ENCODE data around the gene DMC1.
"Not testable (repeated sequence)": the region's sequence is repeated elsewhere in the genome, so short reads cannot be mapped to it uniquely, and the experiment has no call there.

The DMC1 gene, protein sequence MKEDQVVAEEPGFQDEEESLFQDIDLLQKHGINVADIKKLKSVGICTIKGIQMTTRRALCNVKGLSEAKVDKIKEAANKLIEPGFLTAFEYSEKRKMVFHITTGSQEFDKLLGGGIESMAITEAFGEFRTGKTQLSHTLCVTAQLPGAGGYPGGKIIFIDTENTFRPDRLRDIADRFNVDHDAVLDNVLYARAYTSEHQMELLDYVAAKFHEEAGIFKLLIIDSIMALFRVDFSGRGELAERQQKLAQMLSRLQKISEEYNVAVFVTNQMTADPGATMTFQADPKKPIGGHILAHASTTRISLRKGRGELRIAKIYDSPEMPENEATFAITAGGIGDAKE

DNA sequence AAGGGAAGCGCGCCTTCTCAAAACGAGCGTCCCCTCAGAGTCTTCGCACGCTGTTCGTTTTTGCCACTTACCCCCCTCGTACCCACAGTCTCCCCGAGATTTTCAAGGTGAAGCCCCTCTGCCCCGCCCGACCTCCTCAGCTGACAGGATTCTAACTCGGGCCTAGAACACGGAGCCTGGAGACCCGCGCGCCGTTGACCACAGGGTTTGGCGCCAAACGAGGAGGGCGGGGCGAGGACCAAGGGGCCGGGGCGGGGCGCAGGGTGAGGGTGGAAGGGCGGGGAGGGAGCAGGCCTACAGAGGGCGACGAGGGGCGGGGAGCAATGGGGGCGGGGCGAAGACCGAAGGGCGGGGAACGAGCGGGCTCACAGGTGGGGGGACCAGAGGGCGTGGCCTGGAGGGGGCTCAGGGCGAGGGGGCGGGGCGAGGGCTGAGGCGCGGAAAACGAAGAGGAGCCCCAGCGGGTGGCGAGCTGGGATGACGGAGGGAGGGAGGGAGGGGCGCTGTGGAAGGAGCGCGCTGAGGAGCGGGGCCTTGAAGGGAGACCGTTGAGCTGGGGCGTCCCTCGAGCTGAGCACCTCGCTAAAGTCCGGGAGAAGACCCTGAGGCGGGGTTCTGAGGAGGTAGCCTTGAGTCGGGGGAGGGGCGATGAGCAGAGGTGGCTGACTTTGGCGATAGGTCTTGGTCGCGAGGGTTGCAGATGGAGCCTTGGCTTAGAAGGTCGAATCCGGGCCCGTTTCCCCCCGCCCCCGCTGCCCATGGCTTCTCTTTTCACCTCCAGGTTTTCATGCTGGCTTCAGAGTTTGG, at the start of gene DMC1:
DMC1 (minus strand) TSS at position 212 of the 807 bp plus-strand sequence. CDS start 1,927 bp downstream, outside the sequence.
- peak; percentile 68 for DNase-seq

DNA sequence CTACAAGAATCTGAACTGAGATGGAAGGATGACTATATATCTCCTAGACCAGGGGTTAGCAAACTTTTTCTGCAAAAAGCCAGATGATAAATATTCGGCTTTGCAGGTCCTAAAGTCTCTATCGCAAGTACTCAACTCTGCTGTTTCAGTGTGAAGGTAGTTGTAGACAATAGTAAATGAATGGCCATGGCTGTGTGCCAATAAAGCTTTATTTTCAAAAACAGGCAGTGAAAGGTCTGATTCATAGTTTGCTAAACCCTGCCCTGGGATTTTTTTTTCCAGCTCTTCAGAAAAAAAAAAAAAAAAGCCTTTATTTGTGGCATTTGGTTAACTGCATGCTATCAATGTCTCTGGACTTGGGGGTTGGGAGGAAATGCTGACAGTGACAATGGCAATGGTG, 48.7 kb upstream of the DMC1 start:
- no peak for DNase-seq

DNA sequence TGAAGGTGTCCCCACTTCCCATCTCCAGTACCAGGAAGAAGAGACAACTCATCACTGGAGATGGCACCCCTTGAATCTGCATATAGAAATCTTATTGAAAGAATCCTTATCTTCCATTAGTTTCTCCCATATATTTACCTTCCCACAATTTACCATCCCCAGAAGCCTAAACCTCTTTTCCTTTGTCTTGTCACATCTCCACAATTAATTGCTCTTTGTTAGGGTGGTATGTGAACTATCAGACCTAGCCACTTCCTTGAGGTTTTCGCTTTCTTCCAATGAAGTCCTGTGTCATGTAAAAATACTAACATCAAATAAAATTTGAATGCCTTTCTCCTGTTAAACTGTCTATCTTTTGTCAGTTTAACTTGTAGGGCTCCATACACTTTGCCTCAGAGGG, 48.3 kb upstream of the DMC1 start:
- no peak for DNase-seq

DNA sequence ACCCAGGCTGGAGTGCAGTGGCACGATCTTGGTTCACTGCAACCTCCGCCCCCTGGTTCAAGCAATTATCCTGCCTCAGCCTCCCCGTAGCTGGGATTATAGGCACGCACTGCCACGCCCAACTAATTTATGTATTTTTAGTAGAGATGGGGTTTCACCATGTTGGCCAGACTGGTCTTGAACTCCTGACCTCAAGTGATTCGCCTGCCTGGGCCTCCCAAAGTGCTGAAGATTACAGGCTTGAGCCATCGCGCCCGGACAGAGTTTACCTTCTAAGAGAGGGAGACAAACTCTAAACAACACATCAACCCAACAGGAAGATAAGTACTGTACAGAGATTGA, 45.1 kb upstream of the DMC1 start:
- DNase-seq = not testable (repeated sequence)

DNA sequence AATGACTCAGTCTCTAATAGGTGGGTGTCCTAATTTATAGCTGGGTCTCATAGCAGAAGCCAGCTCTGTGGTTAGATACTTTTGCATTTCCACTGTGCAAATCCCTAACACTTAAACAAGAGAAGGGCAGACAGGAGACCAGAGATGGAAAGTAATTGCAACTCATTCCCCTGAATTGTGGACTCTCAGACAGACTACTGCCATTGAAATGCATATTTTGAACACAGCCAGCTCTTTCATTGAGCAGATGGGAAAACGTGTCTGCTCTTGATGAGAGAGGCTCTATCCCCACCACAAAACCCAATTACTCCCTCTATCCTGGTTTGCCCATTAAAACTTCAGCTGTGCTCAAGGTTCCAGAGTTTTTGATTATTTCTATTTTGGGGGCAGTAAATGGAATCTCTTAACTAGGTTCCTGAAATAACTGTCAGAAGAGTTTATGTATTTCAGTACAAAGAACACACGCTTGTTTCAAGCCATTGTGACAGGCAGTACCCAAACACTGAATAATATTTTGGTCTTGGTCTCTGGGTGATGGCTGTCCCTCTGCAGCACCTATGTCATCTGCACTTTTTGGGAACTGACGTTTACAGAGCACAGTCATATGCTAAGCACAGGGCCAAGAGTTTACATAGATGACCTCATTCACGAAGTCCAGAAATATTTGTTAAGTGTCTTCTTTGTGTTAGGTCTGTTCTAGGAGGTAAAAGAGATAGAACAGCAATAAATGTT, 44.5 kb upstream of the DMC1 start:
- DNase-seq = no peak

DNA sequence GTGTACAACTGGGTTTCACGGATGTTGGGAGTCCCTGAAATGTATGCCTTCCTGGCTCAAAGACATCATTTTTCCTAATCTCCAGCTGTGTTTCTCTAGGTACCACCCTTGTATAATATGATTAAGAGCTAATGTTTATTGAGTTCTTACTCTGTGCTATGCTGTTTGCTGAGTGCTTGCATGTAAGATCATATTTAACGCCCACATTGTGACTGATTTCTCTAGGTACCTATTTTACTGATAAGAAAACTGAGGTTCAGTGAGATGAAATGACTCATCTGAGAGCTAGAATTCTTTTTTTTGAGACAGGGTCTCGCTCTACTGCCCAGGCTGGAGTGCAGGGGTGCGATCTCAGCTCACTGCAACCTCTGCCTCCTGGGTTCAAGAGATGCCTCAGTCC, 43.6 kb upstream of the DMC1 start:
- no peak for DNase-seq

DNA sequence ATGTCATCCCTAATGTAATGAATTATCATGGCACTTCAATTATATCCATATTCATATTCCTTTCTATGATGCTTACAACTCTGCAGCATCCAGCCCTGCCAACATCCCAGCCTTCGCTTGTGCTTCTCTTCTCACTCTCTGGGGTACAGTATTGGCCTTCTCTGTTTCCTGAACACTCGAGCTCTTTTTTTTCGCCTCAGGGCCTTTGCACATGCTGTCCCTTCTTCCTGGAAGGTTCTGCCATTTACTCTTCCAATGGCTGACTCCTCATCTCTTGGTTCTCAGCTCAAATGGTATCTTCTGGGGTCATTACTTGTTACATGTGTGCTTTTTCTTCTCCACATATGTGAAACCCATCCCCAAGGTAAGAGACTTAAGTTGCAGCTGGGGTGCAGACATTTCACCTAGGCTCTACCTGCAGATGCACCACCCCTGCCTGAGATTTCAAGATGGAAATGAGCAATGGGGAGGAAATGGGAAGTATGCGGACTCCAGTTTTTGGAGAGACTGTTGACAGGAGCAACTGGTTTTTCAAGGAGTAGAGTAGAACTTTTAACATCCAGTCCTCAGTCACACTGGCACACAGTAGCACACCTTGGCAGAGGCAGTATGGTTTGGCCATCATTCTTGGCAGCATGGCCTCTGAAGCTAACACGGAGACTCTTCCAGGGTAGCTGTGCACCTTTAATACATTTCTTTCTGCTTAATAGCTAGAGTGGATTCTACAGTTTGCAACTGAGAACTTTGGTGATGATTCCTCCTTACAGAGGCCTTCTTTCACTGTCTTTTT, 42.4 kb upstream of the DMC1 start:
- no peak for DNase-seq

DNA sequence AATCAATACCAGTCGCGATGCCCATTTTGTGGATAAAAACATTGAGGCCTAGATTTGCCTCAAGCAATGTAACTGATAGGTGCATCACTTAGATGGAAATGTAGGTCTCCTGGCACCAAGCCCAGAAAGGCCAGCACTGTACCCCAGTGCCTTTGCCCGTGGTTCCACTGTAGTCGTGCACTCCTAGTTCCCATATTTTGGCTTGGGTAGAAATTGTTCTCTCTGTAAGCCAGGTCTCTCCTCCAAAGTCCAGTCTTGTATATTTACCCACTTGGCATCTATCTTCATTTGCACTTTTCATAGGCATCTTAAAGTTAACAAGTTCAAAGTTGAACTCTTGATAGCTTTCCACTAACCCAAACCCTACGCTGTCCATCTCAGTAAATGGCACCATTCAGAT, 41.6 kb upstream of the DMC1 start:
- DNase-seq = no peak

DNA sequence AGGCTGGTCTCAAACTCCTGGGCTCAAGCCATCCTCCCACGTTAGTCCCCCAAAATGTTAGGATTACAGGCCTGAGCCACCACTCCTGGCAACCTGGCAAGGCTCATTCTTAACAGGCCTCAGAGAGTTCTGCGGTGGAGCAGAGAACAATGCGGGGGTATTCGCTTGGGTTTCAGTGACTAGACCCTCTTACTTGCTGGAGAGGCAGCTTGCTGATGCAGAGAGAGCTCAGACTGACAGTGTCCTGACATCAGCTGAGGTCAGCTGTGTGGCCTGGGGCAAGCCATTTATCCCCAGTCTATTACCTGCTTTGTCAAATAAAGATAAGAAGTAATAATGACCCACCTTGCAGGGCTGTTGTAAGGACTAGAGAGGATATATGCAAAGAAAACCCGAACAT, 40.3 kb upstream of the DMC1 start:
- no peak for DNase-seq

DNA sequence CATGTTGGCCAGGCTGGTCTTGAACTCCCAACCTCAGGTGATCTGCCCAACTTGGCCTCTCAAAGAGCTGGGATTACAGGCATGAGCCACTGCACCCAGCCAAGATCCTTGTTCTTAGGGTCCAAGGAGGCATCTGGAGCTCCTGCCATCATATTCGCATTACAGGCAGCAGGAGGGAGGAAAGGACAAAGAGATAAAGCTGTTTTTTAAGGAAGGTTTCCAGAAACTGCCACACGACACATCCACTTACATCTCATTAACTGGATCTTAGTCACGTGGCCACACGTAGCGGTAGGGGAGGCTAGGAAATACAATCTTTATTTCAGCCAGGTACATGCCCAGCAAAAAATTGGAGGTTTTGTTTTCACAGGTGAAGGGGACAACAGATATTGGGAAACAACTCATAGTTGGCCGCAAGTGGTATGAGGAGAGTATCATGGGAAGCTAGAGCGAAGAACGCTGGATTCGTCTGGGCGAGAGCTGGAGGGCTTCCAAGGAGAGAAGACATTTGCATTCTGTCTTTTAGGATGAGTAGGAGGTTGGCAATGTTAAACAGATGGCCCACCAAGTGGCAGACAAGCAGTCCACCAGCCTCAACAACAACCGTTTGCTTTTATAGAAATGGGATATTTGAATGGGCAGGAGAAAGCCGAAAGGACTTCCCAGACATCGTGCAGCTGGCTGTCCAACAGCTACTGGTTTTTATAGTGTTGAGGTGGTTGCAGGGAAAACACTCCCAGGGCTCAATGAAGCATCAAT, 39.2 kb upstream of the DMC1 start:
- no peak for DNase-seq

DNA sequence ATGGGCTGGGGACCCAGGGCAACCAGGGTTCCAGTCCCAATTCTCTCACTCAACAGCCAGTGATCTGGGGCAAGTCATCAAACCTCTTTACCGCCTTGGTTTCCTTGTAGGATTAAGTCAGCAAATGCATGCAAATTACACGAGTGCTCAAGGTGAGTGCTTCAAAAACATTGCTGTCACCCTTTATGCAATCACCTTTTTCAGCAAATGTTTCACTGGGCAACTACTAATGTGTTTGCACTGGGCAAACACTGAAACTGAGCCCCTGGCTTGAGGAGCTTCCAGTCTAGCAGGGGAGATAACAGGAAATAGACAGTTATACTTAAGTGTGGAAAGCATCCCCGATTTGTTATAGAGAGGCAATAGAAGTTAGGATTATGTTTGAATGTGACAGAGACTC, 37.7 kb upstream of the DMC1 start:
- DNase-seq = no peak

DNA sequence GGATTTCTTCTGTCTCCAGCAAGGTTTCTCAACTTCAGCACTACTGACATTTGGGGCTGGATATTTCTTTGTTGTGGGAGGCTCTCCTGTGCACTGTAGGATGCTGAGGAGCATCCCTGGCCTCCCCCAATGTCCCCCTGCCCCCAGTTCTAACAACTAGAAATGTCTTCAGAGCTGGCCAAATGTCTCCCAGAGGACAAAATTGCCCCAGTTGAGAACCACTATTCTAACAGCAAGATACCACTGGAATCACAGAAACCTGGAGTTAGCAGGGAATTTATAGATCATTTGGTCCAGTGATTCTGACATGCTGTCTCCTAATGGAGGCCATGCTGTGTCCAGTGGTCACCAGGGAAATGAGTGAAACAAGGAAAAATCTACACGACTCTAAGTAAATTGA, 32.2 kb upstream of the DMC1 start:
- DNase-seq = no peak

DNA sequence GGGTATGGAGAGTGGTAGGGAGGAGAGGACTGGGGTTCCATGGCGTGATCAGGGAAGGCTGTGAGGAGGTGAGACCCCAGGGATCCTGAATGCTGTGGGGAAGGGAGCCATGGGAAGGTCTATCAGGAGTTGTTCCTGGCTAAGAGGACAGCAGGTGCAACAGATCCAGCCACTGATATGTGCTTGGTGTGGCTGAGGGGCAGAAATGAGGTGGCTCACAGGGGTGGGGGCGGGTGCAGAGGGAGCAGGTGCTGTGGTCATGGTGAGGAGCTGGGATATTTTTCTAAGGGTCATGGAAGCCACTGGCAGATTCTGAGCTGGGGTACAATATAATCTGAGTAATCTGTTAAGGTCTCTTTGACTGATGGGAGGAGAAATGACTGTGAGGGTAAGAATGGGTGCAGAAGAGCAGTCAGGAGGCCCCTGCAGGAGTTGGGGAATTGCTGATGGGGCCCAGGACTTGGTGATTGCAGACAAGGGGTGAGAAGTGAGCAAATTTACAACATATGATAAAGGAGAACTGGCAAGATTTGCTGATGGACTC, 31.3 kb upstream of the DMC1 start:
- no peak for DNase-seq

DNA sequence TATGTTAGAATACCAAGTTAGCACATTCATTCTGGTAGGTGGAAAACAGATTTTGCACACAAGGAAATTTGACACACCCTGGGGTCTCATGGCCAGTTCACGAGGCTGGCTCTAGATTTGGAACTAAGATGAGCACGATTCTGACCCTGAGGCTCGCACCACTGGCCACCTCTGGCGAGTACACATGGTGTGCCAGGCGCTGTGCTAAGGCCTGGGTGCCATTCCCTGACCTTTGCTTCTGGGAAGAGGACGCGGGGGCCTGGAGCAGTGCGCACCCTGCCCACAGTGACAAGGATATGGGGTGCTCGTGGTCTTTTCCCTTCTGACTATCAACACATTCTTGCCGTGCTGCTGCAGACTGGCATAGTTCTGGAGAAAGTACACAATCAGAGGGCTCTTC, 29.5 kb upstream of the DMC1 start:
- no peak for DNase-seq

DNA sequence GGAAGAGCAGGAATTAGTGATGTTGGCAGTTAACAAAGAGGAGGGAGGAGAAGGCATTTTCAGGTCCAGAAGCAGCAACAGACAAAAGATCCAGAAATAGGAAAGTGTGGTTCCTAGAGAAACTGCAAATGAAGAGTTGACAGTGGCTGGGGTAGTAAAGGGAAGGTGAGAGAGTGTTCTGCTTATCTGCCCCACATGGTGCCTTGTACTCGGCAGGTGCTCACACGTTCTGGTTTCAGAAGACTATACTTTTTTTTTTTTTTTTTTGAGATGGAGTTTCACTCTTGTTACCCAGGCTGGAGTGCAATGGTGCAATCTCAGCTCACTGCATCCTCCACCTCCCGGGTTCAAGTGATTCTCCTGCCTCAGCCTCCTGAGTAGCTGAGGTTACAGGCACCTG, 12.9 kb upstream of the DMC1 start:
- not testable (repeated sequence) for DNase-seq

DNA sequence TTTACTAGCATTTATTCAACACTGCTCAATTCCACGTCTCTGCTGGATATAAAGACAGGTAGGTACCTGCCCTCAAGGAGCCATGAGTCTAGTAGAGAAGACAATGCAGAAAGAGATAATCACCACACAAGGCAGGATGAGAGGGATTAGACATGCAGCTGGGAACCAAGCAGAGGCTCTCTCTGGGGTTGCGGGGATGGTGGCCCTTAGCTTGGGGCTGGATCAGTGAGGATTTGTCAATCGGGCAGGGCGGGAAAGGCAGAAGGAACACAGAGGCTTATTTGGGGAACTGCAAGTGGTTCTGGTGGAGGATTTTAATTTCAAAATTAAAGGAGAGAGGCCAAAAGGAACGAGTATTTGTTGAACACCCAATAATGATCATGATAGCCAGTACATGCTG, 8.5 kb upstream of the DMC1 start:
- DNase-seq = no peak

DNA sequence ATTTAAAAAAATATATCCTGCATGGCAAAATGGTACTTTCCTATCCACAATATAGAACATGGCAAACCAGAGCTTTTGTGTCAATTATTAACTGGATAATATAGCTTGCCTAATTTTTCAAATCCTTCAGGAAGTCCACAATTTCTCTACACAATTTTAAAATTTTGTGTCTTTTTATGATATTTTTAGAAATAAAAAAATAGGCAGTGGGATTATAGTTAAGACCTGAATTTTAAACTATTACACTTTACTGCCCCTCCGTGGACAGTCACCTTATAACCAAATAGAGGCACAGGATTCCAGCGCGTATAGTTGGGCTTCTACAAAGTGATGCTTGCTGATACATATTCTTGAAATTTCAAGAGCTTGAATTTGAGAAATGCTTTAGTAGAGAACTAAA, 2.1 kb upstream of the DMC1 start:
- DNase-seq = no peak

DNA sequence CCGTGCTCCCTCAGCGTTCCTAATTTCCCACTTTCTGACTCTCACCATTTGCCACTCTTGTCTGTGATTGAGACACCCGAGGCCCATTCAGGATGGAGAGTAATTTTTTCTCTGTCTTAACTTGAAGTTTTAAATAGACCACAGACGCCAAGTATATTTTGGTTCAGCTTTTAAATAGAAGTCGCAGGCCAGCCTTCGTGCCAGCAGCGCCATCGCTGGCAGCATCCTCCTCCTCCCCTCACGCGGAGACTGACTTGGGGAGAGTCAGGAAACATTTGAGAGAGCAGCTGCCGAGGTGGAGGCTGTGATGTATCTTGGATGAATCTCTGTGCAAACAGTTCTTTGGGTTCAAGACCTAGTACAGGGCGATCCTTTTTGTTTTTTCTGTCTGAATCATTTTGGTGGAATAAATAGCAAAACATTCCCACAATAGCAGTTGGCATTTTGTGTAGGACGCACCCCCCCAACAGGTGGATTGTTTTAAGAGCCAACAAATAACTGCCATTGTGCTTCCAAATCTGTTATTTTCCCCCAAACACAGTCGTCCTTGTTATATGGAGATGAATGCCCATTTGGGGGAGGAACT, 889 bp upstream of the DMC1 start:
- DNase-seq = no peak

DNA sequence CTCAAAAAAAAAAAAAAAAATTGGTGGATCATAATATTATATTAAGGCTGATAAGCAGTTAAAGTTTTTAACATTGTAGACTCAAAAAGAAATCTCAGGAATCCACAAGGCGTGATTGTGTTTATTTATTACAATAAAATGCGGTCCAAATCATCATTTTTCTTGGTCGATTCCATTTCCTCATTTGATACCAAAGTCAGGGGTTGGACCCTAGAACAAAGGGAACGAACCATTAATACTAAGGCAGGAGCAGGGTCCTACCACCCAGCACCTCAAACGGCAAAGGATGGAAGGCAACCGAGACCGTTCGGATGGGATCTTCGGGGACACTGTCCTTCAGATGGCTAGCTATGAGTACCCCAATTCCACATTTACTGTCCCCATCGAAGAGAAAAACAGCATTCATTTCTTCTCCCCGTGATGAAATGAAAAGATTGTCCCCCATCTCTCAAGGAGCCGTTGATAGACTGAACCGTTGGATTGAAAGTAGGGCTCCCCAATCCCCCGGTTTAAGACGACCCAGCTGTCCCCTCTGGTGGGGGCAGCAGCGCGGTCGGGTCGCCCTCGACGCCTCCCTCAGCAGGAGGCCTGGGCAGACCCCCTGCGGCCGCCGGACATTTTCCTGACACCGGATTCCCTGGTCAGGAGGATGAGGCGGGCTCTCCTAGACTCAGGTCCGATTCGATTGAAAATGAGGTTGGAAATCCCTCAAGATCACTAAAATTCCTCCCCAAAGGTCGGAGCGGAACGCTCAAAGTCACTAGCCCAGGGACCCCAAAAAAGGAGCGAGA, 607 bp downstream of the DMC1 start:
- no peak for DNase-seq

DNA sequence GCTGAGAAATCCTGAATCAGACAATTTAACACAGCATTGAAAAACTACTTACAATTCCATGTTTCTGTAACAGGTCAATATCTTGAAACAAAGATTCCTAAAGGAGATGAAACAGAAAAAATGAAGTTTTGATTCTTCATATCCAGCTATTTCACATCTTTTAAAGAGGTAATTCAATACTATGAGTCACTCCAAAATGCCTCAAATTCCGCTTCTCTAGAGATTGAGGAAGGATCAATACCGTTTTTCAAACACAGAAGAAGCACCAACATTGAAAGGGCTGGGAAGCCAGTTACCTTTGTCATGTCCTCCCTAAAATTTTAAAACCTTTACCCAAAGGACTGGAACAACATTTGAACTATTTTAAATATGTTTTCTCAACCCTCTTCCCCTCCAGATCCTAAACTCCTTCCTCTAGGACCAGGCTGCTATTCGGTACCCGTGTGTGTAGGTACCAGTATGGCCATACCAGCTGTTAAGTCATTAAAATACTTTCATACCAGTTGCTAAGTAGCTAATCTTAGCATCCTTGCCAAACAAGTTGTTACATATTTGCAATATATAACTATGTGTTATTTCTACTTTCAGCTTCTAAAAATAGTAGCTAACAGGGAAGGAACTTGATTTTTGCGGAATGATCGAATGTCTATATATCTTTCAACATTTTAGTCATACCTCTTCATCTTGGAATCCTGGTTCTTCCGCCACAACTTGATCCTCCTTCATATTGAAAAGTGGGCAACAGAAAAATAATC, 2.3 kb downstream of the DMC1 start:
- no peak for DNase-seq

Measured in T1000 (cell line).